GM19328 (cell line): Measurements from ENCODE around the gene CFH.
"Not testable (repeated sequence)": the region's sequence is repeated elsewhere in the genome, so short reads cannot be mapped to it uniquely, and the experiment has no call there.

ENCODE experiments used
- ATAC-seq: cut with Tn5 transposase; IDR thresholded peaks from one replicate; pipeline ENCODE4 v1.9.1; 2021; ENCODE audit warnings: mild to moderate bottlenecking, moderate library complexity; ENCODE audit not compliant: unreplicated experiment

The CFH gene

GRCh38 chr1:196661345-196661744 lies 9.5 kb downstream of the CFH start:
- ATAC-seq = no peak

GRCh38 chr1:196667131-196667530 lies 15.3 kb downstream of the CFH start:
- ATAC-seq = no peak

DNA sequence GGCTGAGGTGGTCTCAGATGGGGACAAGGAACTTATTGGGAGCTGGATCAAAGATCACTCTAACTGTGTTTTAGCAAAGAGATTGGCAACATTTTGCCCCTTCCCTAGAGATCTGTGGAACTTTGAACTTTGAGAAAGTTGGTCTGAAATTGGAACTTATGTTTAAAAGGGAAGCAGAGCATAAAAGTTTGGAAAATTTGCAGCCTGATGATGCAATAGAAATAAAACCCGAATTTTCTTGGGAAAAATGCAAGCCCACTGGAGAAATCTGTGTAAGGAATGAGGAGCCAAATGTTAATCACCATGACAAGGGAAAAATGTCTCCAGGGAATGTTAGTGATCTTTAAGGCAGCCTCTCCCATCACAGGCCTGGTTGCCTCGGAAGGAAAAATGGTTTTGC lies 17.2 kb downstream of the CFH start:
- ATAC-seq = no peak

- ATAC-seq = no peak
Observed at GRCh38 chr1:196669693-196670092, 17.9 kb downstream of the CFH start.

DNA sequence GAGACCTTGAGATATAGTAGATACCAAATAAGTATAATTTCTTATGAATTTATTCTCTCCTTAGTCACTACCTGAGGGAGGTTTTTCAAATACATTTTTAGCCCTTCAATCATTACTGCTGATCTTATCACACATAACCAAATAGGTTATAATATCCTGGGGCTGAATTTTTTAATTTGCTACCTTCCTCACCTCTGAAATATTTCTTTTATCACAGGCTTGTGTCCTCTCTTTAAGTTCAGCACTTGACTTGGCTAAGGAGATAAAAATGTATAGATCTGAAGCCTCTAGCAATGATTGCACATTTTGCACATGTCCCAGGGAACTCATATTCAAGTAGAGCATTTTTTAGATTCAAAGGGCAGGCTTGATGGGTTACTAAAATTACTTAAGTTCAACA lies 23.1 kb downstream of the CFH start:
- no peak for ATAC-seq

GRCh38 chr1:196677781-196678509 lies 26.1 kb downstream of the CFH start:
- ATAC-seq = no peak

DNA sequence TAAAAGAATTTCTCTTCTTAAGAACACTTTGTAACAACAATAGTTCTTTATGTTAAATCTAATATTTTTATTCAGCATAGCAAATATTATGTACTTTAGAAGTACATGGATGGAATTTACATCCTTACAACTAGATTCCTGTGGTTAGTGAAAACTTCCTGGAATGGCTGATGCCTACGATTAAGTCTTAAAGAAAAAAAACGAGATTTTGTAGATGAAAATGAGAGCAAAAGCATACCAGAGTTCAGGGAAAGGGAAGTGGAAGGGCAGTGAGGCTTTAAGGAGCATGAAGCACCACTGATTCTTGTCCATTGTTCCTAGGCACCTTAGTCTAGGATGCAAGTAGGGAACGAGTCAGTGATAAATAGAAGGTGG lies 26.7 kb downstream of the CFH start:
- ATAC-seq = no peak

- ATAC-seq = no peak
Observed at GRCh38 chr1:196680107-196680506, 28.3 kb downstream of the CFH start.

- ATAC-seq = no peak
Observed at GRCh38 chr1:196684476-196684875, 32.6 kb downstream of the CFH start.

- ATAC-seq = no peak
Observed at GRCh38 chr1:196685506-196685905, 33.7 kb downstream of the CFH start.

DNA sequence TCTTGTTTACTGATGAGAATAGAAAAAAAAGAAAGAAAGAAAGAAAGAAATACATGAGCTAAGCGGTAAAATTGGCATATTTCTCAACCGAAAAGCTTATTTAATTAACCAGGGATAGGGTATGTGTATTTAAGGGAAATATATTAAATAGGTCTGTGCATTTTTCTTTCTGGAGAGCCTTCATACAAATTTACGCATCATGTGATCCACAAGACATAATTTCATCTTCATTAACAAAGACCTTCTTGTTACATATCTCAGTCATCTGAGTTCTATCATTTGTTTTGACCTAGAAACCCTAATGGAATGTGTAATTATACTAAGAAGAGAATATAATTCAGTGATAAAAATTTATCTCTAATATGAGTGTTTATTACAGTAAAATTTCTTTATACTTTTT lies 37.2 kb downstream of the CFH start:
- no peak for ATAC-seq

DNA sequence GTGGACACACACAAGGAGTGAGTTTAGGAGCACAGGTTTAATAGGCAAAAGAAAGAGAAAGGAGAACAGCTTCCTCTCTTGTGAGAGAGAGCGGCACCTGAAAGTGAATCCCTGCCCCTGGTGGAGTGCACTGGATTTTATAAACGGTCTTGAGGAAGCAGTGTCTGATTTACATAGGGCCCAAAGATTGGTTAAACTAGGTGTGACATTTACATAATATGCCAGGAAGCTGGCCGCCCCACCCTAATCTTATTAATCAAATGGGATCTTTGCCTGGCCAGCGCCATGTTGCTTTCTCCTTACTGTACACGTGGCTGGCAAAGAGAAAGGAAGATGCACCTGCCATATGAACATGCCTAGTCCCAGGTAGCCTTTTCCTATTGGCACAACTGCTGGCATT lies 38.7 kb downstream of the CFH start:
- ATAC-seq = no peak

DNA sequence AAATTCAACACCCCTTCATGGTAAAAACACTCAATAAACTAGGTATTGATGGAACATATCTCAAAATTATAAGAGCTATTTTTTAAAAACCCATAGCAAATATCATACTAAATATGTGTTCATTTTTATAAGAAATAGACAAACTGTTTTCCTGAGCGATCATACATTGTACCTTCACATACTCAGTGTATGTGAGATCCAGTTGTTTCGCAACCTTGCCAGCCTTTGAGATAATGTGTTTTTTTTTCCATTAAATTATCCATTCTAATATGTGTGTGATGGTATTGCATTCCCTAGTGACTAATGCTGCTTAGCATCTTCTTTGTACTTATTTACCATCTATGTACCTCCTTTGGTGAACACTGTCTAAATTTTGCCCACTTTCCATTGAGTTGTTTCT lies 47.1 kb downstream of the CFH start:
- no peak for ATAC-seq

GRCh38 chr1:196701144-196701543 lies 49.3 kb downstream of the CFH start:
- no peak for ATAC-seq

- ATAC-seq = not testable (repeated sequence)
Observed at GRCh38 chr1:196709892-196710291, 58.0 kb downstream of the CFH start.

- ATAC-seq = no peak
Observed at GRCh38 chr1:196717868-196718267, 66.0 kb downstream of the CFH start.

DNA sequence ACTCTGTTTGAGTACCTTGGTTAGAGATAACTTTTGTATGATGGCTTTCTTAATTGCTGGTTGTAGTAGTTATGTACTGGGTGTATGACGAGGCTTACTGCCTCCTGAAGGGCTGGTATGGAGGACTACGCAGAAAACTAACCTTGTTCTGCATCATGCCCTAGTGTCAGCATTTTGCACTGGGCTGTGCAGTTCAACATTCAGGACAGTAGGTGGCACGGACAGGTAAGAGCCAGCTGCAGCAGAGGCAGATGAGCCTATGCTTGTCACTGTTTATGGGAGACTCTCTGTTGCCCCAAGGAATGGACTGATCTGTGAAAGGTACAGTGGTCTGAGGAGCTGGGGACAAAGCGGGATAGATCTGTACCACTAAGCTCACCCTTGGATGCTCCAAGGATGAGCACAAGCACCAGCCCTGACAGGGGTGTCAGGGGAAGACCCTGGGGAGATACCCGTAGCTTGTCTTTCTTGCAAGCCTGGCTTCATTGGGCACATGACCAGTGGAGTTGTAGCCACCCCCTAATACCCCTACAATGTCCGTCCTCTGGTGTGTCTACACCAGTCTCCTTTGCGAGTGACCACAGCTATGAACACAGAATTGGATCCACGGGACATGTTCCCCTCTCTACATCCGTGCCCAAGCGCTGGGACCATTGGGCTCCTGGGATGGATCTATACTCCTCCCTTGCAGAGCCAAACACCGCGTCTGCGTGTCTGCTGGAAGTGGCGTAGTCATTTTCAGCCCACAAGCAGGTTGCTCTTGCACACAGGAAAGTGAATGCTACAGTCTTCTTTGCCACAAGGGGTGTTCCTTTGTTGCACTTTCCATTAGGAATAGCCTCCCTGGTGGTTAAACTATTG lies 71.7 kb downstream of the CFH start:
- ATAC-seq = peak; percentile 87

DNA sequence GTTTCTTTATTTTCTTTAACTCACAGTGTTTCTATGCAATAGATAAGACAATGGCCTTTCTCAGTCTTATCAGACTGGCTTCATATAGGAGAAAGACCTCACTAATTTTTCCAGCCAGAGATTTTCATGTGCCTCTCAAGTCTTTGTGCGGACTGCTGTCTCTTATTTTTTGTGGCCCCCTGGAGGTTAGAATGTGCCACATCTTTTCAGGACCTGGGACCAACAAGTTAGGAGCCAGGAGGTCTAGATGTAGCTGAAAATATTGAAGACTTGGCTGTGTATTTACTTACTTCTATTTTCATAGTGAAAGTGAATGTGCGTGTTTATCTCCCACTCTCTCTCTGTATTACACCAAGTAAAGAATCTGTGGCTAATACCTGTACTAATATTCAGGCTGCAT lies 80.7 kb downstream of the CFH start:
- ATAC-seq = no peak

DNA sequence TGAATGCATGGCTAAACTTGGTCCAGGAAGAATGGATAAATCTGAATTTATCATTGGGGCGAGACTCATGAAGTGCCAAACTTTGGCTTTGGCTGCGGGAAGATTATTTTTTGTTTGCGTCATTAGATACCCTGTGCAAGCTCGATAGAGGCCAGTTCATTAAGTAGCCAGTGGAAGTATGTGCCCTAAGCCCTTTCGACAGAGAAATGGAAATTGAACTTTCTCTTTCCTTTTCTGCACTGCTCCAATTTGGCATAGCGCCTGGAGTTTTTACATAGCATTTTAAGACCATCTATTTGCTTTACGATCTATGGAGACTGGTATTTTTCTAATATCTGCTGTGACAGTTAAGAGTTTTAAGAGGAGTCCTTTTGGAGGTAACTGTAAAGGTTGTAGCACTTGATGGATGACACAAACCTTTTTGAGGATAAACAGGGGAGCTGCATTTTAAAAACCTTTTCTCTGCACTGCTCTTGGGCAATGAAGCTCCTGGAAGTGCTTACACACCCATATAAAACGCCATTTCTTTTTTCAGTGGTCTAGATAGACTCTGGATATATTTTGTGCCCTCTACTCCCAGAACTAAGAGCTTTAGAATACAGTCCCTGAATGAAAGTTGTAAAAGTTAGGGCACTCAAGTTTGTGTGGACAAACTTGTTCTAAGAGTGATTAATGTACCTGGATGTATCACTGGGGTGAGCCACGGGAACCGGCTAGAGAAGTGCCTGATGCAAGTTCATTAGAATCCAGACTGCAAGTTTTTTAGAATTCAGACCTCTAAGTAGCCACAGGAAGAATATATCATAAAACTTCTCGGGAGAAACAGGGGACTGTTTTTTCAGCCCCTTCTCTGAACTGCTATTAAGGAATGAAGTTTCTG lies 81.5 kb downstream of the CFH start:
- ATAC-seq = no peak

GRCh38 chr1:196734006-196734405 lies 82.2 kb downstream of the CFH start:
- ATAC-seq = no peak

GRCh38 chr1:196734460-196734859 lies 82.6 kb downstream of the CFH start:
- ATAC-seq = no peak
